ENCODE results near the gene TBC1D13.

- TF ChIP-seq CTCF (IDR thresholded peaks at IDR 0.05) (no peak), EZH2 (IDR thresholded peaks at IDR 0.05; ENCODE audit: borderline replicate concordance, insufficient read depth, low read depth, low read length, poor library complexity, severe bottlenecking) (no peak)
Observed at GRCh38 chr9:128808543-128808942, 21.5 kb downstream of the TBC1D13 start.

All from B cell (primary cell).